Measurements from ENCODE around the gene LTBR. TPM values are rescaled to one million over a fixed set of nuclear protein-coding genes. Genes with fewer than 3 reads are reported as not detected.

LTBR gene
- total RNA-seq, 1 donor from 2014 or later, result 16.4 TPM

DNA sequence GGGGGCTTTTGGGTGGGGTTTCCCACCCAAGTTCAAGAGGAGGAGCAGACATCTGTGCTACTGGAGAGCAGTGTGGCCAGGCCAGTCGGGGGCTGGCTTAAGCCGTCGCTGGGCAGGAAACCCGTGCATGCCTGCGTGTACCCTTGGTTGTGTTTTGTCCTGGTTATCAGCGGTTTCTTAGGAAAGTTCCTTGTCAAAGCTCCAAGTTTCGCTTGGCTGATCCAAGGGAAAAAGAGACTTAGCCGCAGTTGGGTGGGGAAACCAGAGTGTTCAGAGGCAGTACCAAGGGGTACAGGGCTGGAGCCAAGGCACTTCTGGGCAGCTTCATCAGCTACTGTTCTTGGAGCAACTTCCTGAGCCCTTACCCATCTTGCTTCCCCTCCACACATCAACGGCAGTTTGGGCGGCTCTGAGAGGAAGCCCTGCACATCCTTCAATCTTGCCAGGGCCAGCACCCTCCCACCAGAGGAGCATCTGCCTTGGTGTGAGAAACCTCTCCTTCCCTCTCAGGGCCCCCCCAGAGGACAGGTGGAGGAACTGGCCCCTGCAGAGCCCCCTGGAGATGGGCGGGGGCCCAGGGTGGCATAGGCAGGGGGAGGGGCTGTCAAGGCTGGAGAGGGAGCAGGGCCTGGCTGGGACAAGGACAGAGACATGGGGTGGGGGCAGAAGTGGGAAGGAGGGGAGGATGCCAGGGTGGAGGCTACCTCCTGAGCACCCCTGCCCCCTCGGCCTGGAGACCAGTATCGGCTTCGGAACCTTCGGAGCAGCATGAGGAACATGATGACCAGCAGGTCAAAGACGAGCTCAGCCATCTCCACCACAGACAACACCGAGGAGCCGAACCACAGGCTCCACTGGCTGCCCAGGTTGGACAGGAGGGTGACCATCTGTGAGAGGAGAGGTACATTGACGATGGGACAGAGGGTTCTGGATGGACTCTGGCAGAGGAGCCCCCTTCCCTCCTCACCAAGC lies 36.3 kb upstream of the LTBR start:
- DNase-seq (ENCODE audit: extremely low spot score, unreplicated experiment), result no peak
- TF ChIP-seq, protein P1, sequence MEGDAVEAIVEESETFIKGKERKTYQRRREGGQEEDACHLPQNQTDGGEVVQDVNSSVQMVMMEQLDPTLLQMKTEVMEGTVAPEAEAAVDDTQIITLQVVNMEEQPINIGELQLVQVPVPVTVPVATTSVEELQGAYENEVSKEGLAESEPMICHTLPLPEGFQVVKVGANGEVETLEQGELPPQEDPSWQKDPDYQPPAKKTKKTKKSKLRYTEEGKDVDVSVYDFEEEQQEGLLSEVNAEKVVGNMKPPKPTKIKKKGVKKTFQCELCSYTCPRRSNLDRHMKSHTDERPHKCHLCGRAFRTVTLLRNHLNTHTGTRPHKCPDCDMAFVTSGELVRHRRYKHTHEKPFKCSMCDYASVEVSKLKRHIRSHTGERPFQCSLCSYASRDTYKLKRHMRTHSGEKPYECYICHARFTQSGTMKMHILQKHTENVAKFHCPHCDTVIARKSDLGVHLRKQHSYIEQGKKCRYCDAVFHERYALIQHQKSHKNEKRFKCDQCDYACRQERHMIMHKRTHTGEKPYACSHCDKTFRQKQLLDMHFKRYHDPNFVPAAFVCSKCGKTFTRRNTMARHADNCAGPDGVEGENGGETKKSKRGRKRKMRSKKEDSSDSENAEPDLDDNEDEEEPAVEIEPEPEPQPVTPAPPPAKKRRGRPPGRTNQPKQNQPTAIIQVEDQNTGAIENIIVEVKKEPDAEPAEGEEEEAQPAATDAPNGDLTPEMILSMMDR (IDR thresholded peaks at IDR 0.05), result no peak
- Mint-ChIP-seq H3K4me1 (ENCODE audit: unreplicated experiment) (peaks cover 28% of the 10 kb centered on the region), H3K27ac (ENCODE audit: unreplicated experiment) (no peak overlapping the region), H3K27me3 (ENCODE audit: unreplicated experiment) (no peaks in the 10 kb centered on the region), H3K9me3 (ENCODE audit: unreplicated experiment) (no peaks in the 10 kb centered on the region), H3K36me3 (ENCODE audit: unreplicated experiment) (no peaks in the 10 kb centered on the region), H3K4me3 (ENCODE audit: unreplicated experiment) (no peak overlapping the region)

DNA sequence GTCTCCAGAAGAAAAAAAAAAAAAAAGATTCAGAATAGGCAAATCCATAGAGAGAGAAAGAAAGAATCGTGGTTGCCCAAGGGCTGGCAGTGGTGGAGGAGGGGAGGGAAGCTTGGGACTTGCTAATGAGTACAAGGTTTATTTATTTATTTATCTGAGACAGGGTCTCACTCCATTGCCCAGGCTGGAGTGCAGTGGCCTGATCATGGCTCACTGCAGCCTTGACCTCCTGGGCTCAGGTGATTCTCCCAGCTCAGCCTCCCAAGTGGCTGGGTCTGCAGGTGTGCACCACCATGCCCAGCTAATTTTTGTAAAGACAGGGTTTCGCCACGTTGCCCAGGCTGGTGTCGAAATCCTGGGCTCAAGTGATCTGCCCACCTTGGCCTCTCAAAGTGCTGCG lies 32.3 kb upstream of the LTBR start:
- Mint-ChIP-seq H3K4me1 (ENCODE audit: unreplicated experiment) (peaks cover 30% of the 10 kb centered on the region), H3K27me3 (ENCODE audit: unreplicated experiment) (no peaks in the 10 kb centered on the region), H3K36me3 (ENCODE audit: unreplicated experiment) (no peaks in the 10 kb centered on the region), H3K9me3 (ENCODE audit: unreplicated experiment) (no peaks in the 10 kb centered on the region), H3K4me3 (ENCODE audit: unreplicated experiment) (no peak overlapping the region), H3K27ac (ENCODE audit: unreplicated experiment) (no peak overlapping the region)
- TF ChIP-seq, protein P1 (IDR thresholded peaks at IDR 0.05), result no peak
- no peak for DNase-seq (ENCODE audit: extremely low spot score, unreplicated experiment)

DNA sequence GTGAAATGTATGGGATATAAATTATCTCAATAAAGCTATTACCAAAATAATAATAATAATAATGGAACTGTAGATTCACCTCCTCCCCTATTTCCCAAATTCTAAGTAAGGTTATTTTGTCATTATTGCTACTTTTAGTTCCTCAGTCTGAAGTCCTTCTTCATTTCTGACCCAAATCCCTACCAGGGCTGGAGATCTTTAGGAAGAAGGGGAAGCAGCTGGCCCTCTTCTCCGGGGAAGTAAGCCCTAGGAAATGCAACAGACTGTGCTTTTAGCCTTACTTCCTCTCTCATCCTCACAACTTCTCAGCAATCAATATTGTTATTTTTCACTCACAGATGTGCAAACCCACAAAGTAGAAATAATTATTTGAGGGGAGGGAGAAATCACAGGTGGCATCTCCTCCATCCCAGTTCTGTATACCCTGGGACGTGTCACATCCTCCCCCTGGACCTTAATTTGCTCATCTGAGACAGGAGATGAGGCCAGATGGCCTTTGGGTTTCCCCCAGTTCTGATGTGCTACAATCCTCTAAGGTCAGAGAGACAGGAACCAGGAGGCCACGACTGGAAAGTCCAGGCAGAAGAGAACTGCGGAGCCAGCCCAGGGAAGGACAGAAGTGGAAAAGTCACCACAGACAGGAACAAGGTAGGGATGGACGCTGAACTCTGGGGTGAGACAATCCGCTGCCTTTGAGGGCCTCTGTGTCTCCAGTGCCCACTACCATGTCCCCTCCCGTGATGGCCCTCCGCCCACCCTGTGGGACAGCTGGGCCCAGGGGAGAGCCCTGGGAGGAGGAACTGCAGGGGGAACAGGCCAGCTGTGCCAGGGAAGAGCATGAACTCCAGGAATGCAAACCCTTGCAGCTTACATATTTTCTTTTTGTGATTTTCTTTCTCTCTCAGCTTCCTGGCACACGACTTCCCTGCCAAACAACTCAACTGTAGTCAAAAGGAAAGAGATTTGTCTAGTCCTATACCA lies 31.5 kb upstream of the LTBR start:
- Mint-ChIP-seq H3K4me1 (ENCODE audit: unreplicated experiment) (peaks cover 33% of the 10 kb centered on the region), H3K4me3 (ENCODE audit: unreplicated experiment) (peak overlapping the region; percentile 4), H3K27me3 (ENCODE audit: unreplicated experiment) (no peaks in the 10 kb centered on the region), H3K9me3 (ENCODE audit: unreplicated experiment) (no peaks in the 10 kb centered on the region), H3K27ac (ENCODE audit: unreplicated experiment) (peak overlapping the region; percentile 92), H3K36me3 (ENCODE audit: unreplicated experiment) (no peaks in the 10 kb centered on the region)
- DNase-seq (ENCODE audit: extremely low spot score, unreplicated experiment), result no peak
- TF ChIP-seq, protein P1 (IDR thresholded peaks at IDR 0.05), result no peak

DNA sequence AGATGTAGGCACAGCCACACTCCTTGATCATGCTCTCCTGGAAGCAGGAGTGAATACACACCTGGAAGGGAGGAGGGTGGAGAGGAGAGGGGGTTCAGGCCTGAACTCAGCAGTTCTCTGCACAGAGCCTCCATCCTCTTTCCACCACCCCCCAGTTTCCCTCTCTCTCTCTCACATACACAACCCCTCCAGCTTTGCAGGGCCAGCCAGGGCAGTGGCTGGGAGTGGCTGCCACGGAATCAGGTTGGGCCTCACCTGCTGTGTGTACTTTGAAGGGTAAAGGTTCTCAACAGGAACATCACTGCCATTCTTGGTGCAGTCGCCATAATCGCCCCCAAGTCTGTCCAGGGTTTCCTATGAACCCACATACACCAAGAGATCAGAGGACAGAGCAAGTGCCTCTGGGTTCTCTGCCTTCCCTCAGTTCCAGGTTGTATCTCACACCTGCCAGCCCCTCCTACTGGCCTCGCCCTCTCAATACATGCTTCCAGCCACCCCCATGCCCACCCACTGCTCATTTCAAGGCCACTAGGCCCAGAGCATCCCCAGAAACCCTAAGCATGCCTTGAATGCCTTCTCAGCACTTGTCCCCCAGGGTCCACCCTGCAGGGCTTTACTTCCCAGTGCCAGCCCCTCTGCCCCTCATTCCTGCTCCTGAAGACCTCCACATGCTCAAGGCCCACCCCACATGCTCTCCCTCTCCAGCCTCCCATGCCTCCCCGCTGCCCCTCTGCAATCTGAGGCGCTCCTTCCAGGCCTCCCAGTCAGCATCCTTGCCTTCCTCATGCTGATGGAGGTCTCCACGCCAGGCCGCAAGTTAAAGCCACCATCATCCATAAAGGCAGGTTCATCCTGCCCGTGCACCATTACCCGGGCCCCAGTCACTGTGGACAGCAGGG lies 29.2 kb upstream of the LTBR start:
- Mint-ChIP-seq H3K4me1 (ENCODE audit: unreplicated experiment) (peaks cover 42% of the 10 kb centered on the region), H3K4me3 (ENCODE audit: unreplicated experiment) (no peak overlapping the region), H3K27me3 (ENCODE audit: unreplicated experiment) (no peaks in the 10 kb centered on the region), H3K9me3 (ENCODE audit: unreplicated experiment) (no peaks in the 10 kb centered on the region), H3K36me3 (ENCODE audit: unreplicated experiment) (no peaks in the 10 kb centered on the region), H3K27ac (ENCODE audit: unreplicated experiment) (peak overlapping the region; percentile 56)
- DNase-seq (ENCODE audit: extremely low spot score, unreplicated experiment), result no peak
- TF ChIP-seq, protein P1 (IDR thresholded peaks at IDR 0.05), result no peak

All from osteocyte (in vitro differentiated cells).